ENCODE results near the gene SIRT2.

Gene SIRT2

DNA sequence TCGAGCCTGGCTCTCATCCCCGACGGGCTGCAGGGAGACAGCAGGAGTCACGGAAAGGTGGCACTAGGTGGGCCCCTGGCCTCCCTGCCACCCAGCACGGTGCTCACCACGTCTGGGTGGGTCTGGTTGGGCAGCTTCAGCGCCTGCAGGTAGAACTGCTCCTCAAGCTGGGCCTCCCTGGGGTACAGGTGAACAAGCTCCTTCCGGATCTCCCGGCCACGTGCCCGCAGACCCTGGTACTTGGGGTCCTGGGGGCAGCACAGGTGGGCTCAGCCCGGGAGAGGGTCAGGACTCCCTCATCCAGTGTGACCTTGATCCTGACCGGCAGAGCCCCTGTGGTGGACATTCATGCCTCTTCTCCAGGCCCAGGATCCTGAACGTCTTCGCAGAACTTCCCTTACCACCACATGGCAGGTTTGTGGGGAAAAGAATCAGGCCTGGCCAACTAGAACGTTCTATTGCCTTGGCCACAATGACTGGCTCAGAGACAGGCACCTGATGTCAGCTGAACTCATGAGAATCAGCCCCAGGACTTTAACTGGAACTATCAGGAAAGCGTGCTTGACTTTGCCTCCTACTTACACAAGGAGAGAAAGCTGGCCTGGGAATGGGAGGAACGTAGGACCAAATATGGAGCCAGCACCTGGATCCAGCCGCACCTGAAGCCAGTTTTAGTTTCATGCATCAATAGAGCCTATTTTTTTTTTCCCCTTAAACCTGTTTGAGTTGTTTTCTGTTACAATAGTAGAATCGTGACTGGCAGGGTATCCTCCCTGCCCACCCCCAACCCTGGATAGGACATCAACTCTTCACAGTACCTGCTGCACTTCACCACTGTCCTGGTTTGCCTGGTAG, 22.2 kb upstream of the SIRT2 start:
- no peak overlapping the region for H3K4me3 ChIP-seq (ENCODE audit: low read depth, low read length)
- POLR2A ChIA-PET = interaction anchor here (0.6 to 1.3 kb wide), 2 partner anchors 9 to 519 kb away, joined by 4 to 6 read pairs; partner anchors contain the start of genes MRPS12 and SARS2
- H3K27ac ChIP-seq (ENCODE audit: extremely low read depth, low read depth, low read length) = 0 out of 2 replicates have a peak overlapping the region, but pooled peaks have one; percentile 9
- H3K4me1 ChIP-seq (ENCODE audit: control insufficient read depth, insufficient read depth, low read length) = no peaks in the 10 kb centered on the region
- H3K9me3 ChIP-seq (ENCODE audit: control insufficient read depth, insufficient read depth, low read depth, low read length) = no peaks in the 10 kb centered on the region
- TF ChIP-seq ZNF639 (tag by site-specific recombination; IDR thresholded peaks at IDR 0.05) (0 out of 2 replicates have a peak, but pooled peaks have one; percentile 23), ZNF707 (tag by site-specific recombination; IDR thresholded peaks at IDR 0.05) (no peak), ZNF777 (tag by site-specific recombination; IDR thresholded peaks at IDR 0.05; ENCODE audit: borderline replicate concordance) (no peak), ZNF514 (tag by site-specific recombination; IDR thresholded peaks at IDR 0.05) (no peak), ZXDB (tag by site-specific recombination; IDR thresholded peaks at IDR 0.05) (no peak), GLIS2 (tag by site-specific recombination; IDR thresholded peaks at IDR 0.05) (peak; percentile 65), GLIS1 (tag by site-specific recombination; IDR thresholded peaks at IDR 0.05) (no peak), ZNF449 (tag by site-specific recombination; IDR thresholded peaks at IDR 0.05) (no peak), ZNF248 (tag by site-specific recombination; IDR thresholded peaks at IDR 0.05) (no peak), CTCF (tag by site-specific recombination; IDR thresholded peaks at IDR 0.05) (no peak)
- TF ChIP-seq, protein P1, sequence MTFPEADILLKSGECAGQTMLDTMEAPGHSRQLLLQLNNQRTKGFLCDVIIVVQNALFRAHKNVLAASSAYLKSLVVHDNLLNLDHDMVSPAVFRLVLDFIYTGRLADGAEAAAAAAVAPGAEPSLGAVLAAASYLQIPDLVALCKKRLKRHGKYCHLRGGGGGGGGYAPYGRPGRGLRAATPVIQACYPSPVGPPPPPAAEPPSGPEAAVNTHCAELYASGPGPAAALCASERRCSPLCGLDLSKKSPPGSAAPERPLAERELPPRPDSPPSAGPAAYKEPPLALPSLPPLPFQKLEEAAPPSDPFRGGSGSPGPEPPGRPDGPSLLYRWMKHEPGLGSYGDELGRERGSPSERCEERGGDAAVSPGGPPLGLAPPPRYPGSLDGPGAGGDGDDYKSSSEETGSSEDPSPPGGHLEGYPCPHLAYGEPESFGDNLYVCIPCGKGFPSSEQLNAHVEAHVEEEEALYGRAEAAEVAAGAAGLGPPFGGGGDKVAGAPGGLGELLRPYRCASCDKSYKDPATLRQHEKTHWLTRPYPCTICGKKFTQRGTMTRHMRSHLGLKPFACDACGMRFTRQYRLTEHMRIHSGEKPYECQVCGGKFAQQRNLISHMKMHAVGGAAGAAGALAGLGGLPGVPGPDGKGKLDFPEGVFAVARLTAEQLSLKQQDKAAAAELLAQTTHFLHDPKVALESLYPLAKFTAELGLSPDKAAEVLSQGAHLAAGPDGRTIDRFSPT (tag by site-specific recombination; IDR thresholded peaks at IDR 0.05) = 0 out of 2 replicates have a peak, but pooled peaks have one; percentile 27
- TF ChIP-seq, protein P2, sequence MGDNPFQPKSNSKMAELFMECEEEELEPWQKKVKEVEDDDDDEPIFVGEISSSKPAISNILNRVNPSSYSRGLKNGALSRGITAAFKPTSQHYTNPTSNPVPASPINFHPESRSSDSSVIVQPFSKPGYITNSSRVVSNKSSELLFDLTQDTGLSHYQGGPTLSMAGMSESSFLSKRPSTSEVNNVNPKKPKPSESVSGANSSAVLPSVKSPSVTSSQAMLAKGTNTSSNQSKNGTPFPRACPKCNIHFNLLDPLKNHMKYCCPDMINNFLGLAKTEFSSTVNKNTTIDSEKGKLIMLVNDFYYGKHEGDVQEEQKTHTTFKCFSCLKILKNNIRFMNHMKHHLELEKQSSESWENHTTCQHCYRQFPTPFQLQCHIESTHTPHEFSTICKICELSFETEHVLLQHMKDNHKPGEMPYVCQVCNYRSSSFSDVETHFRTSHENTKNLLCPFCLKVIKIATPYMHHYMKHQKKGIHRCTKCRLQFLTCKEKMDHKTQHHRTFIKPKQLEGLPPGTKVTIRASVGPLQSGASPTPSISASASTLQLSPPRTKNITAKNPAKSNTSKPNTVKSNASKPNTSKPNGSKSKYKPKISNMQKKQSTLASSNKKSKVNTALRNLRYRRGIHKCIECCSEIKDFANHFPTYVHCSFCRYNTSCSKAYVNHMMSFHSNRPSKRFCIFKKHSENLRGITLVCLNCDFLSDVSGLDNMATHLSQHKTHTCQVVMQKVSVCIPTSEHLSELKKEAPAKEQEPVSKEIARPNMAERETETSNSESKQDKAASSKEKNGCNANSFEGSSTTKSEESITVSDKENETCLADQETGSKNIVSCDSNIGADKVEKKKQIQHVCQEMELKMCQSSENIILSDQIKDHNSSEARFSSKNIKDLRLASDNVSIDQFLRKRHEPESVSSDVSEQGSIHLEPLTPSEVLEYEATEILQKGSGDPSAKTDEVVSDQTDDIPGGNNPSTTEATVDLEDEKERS (tag by site-specific recombination; IDR thresholded peaks at IDR 0.05) = peak; percentile 97
- H3K36me3 ChIP-seq (ENCODE audit: control insufficient read depth in 2 of 2, insufficient read depth in 1 of 2, low read length in 2 of 2) = peaks cover 45 to 74% of the 10 kb centered on the region in 2 experiments
- CTCF ChIA-PET = interaction anchor here (0.9 to 1.6 kb wide), 3 partner anchors 9 to 34 kb away, joined by 3 to 11 read pairs (median 5); partner anchors contain the start of genes MRPS12 and SARS2
